IMR-90 (cell line): ENCODE results near the gene LRRTM4. TPM values are rescaled to one million over a fixed set of nuclear protein-coding genes. Genes with fewer than 3 reads are reported as not detected.

ENCODE experiments used
- ATAC-seq: fragments of 200-7000 bp; cut with Tn5 transposase; 2 replicates; pipeline ENCODE4 v1.9.1; 2020; ENCODE audit warnings: low read depth, mild to moderate bottlenecking, moderate library complexity
- BruUV-seq: library from RNA; stranded (reverse); fragments of 400-500 nt; replicated peaks from 2 replicates; lab custom pipeline; 2021; lab: Mats Ljungman, UMichigan
- CTCF ChIA-PET: fragments of 300-600 bp; formaldehyde crosslinking; extraction: SDS; loops from one replicate; lab custom pipeline; 2021; ENCODE audit warnings: antibody characterized with exemption; lab: Yijun Ruan, JAX
- POLR2A ChIA-PET: fragments of 300-600 bp; sonication (Branson Sonifier 250); formaldehyde crosslinking; loops from one replicate; lab custom pipeline; 2022; ENCODE audit warnings: antibody characterized with exemption; ENCODE audit not compliant: unreplicated experiment; lab: Charles Lee
- DNase-seq: peaks from one replicate; pipeline ENCODE4 v3.0.0; 2013
- H2AFZ ChIP-seq: replicated peaks from 2 replicates; pipeline ENCODE3; 2013; ENCODE audit warnings: low read length, mild to moderate bottlenecking; ENCODE audit not compliant: poor library complexity
- H2AK5ac ChIP-seq: 2 replicates; pipeline ENCODE4 v1.6.1; 2013; ENCODE audit warnings: low read depth, low read length, inconsistent platforms
- H2AK9ac ChIP-seq: replicated peaks from 2 replicates; pipeline ENCODE3; 2013; ENCODE audit warnings: mild to moderate bottlenecking, low read depth, low read length, moderate library complexity; ENCODE audit not compliant: poor library complexity
- H2BK120ac ChIP-seq: 2 replicates; pipeline ENCODE4 v1.6.1; 2013; ENCODE audit warnings: low read depth, low read length, inconsistent platforms
- H2BK15ac ChIP-seq: 3 replicates; pipeline ENCODE4 v1.6.1; 2013; ENCODE audit warnings: low read depth, low read length, inconsistent platforms
- H2BK20ac ChIP-seq: 2 replicates; pipeline ENCODE4 v1.6.1; 2013; ENCODE audit warnings: low read depth, mild to moderate bottlenecking, inconsistent platforms, low read length, moderate library complexity
- H2BK5ac ChIP-seq: 2 replicates; pipeline ENCODE4 v1.6.1; 2013; ENCODE audit warnings: mild to moderate bottlenecking, low read depth, low read length, inconsistent platforms; ENCODE audit not compliant: poor library complexity, severe bottlenecking
- H3K14ac ChIP-seq: replicated peaks from 2 replicates; pipeline ENCODE4 v1.6.1; 2013; ENCODE audit warnings: low read depth, low read length, inconsistent platforms
- H3K18ac ChIP-seq: 2 replicates; pipeline ENCODE4 v1.6.1; 2013; ENCODE audit warnings: low read depth, low read length, control low read depth
- H3K23ac ChIP-seq: 2 replicates; pipeline ENCODE4 v1.6.1; 2013; ENCODE audit warnings: low read depth, low read length, inconsistent platforms
- H3K27ac ChIP-seq: 2 replicates; pipeline ENCODE4 v1.5.1; 2013; ENCODE audit warnings: mild to moderate bottlenecking, control low read depth, low read length; ENCODE audit not compliant: insufficient read depth
- H3K27me3 ChIP-seq: 2 replicates; pipeline ENCODE4 v1.6.1; 2013; ENCODE audit warnings: low read length; ENCODE audit not compliant: control insufficient read depth, insufficient read depth
- H3K36me3 ChIP-seq: 2 replicates; pipeline ENCODE4 v1.6.1; 2013; ENCODE audit warnings: low read length, mixed read lengths; ENCODE audit not compliant: control insufficient read depth, insufficient read depth
- H3K4ac ChIP-seq: 2 replicates; pipeline ENCODE4 v1.6.1; 2013; ENCODE audit warnings: low read depth, low read length, inconsistent platforms
- H3K4me1 ChIP-seq: 2 replicates; pipeline ENCODE4 v1.6.1; 2013; ENCODE audit warnings: low read length, mixed read lengths; ENCODE audit not compliant: control insufficient read depth, insufficient read depth
- H3K4me2 ChIP-seq: 2 replicates; pipeline ENCODE4 v1.6.1; 2013; ENCODE audit warnings: low read depth, mild to moderate bottlenecking, control low read depth, low read length, moderate library complexity
- H3K4me3 ChIP-seq: 2 replicates; pipeline ENCODE4 v1.5.1; 2013; ENCODE audit warnings: low read depth, mild to moderate bottlenecking, control low read depth, low read length, moderate library complexity; ENCODE audit not compliant: insufficient read depth
- H3K56ac ChIP-seq: 2 replicates; pipeline ENCODE4 v1.6.1; 2013; ENCODE audit warnings: low read length, inconsistent platforms; ENCODE audit not compliant: insufficient read depth; ENCODE audit errors: extremely low read depth
- H3K79me1 ChIP-seq, 2 experiments: 2 replicates each; pipeline ENCODE4 v1.6.1; 2013; ENCODE audit warnings: low read length in 2 of 2, inconsistent platforms in 1 of 2, low read depth in 1 of 2
- H3K9ac ChIP-seq: 2 replicates; pipeline ENCODE4 v1.6.1; 2013; ENCODE audit warnings: low read depth, low read length, control low read depth
- H3K9me1 ChIP-seq: 2 replicates; pipeline ENCODE4 v1.6.1; 2013; ENCODE audit warnings: low read length, inconsistent platforms; ENCODE audit not compliant: insufficient read depth
- H3K9me3 ChIP-seq: 2 replicates; pipeline ENCODE4 v1.6.1; 2013; ENCODE audit warnings: low read length; ENCODE audit not compliant: control insufficient read depth, insufficient read depth
- H4K20me1 ChIP-seq: 2 replicates; pipeline ENCODE4 v1.6.1; 2013; ENCODE audit warnings: low read length, inconsistent platforms; ENCODE audit not compliant: insufficient read depth
- H4K5ac ChIP-seq: 2 replicates; pipeline ENCODE4 v1.6.1; 2013; ENCODE audit warnings: mild to moderate bottlenecking, low read depth, low read length, control low read depth
- H4K8ac ChIP-seq, 2 experiments: 2 replicates each; pipeline ENCODE4 v1.6.1; 2013; ENCODE audit warnings: low read depth in 2 of 2, low read length in 2 of 2, control low read depth in 1 of 2, inconsistent platforms in 1 of 2
- H4K91ac ChIP-seq: 2 replicates; pipeline ENCODE4 v1.6.1; 2013; ENCODE audit warnings: low read depth, low read length, inconsistent platforms; ENCODE audit not compliant: insufficient read depth
- BHLHE40 ChIP-seq: fragments of 150-350 bp; IDR thresholded peaks from 2 replicates; pipeline ENCODE4 v1.6.1; 2016; ENCODE audit warnings: mild to moderate bottlenecking, low read depth, low read length
- CHD1 ChIP-seq: IDR thresholded peaks from 2 replicates; pipeline ENCODE4 v1.6.1; 2012; ENCODE audit warnings: low read depth, low read length, improper control_type of control experiment
- NFE2L2 ChIP-seq: fragments of 150-350 bp; IDR thresholded peaks from 2 replicates; pipeline ENCODE4 v1.6.1; 2016; ENCODE audit warnings: low read depth, mild to moderate bottlenecking, low read length
- WGBS, 2 experiments: methylation state at CpG; one replicate each; pipeline versions ENCODE4 v1.1.5 to v1.1.7; 2013; ENCODE audit warnings: missing lambda C conversion rate in 2 of 2; ENCODE audit not compliant: insufficient read length in 1 of 2; ENCODE audit errors: extremely low coverage in 2 of 2; 5-methylcytosine and 5-hydroxymethylcytosine counted together
- dilution Hi-C: fragments of 300-500 bp; cut with HindIII; formaldehyde crosslinking; loops from one replicate; pipeline ENCODE4 v1.14.3; 2018; ENCODE audit warnings: low sequenced_read_pairs; ENCODE audit not compliant: unreplicated experiment
- in situ Hi-C: fragments of 300-500 bp; cut with MboI; formaldehyde crosslinking; loops from 3 replicates; pipeline ENCODE4 v1.14.3; 2019; ENCODE audit warnings: low sequenced_read_pairs, inconsistent platforms, mixed read lengths
- intact Hi-C: fragments of 100-400 bp; cut with micrococcal nuclease; formaldehyde crosslinking; loops from 2 replicates; pipeline ENCODE4 v1.10.0; 2022
- polyA plus RNA-seq, 3 experiments: library from polyadenylated mRNA; depleted of rRNA; stranded (reverse); fragments of >200 nt; gene quantifications; 2 replicates each; pipeline ENCODE4 v1.2.3, GENCODE V29; 2012; ENCODE audit warnings: low replicate concordance in 1 of 3
- total RNA-seq: library from RNA; depleted of rRNA; stranded (reverse); fragments of >200 nt; gene quantifications from 2 replicates; pipeline ENCODE4 v1.2.3, GENCODE V29; 2012
- TF ChIP-seq, protein P1 (sequence below): fragments of 150-350 bp; IDR thresholded peaks from 2 replicates; pipeline ENCODE4 v1.6.1; 2017; ENCODE audit warnings: mild to moderate bottlenecking, antibody characterized with exemption, low read length, low read depth

LRRTM4 gene
- total and polyA plus RNA-seq, 2 of the 4 experiments (the other 2 are of a cell fraction), result not detected

DNA sequence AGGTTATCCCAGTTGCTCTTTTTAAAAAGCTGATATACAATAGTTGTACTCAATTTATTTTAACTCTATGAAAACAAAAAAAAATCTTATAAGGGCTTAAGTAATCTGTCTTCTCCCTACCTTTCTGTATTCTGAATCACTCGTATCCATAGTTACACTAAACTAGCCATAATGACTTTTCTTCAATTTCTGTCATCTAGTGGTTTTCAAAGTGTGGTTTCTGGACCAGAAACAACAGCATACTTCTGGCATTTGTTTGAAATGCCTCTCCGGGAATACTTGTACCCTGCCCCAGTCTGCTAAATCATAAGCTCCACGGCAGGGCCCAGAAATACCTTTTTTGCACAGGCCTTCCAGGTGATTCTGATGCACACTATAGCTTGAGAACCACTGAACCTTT, 253.6 kb downstream of the LRRTM4 start:
- TF ChIP-seq BHLHE40 (no peak), NFE2L2 (no peak), CHD1 (no peak)
- TF ChIP-seq, protein P1, sequence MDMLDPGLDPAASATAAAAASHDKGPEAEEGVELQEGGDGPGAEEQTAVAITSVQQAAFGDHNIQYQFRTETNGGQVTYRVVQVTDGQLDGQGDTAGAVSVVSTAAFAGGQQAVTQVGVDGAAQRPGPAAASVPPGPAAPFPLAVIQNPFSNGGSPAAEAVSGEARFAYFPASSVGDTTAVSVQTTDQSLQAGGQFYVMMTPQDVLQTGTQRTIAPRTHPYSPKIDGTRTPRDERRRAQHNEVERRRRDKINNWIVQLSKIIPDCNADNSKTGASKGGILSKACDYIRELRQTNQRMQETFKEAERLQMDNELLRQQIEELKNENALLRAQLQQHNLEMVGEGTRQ, result no peak
- Histone ChIP-seq H2BK5ac (no peak overlapping the region), H4K5ac (no peak overlapping the region), H3K4ac (no peak overlapping the region), H3K9me1 (no peaks in the 10 kb centered on the region), H3K56ac (no peak overlapping the region), H2BK20ac (no peak overlapping the region), H3K9ac (no peak overlapping the region), H3K36me3 (no peaks in the 10 kb centered on the region), H2AK9ac (no peak overlapping the region), H2AK5ac (no peak overlapping the region), H3K27me3 (no peaks in the 10 kb centered on the region), H3K4me3 (no peak overlapping the region), H3K4me2 (no peak overlapping the region), H3K9me3 (peaks cover 4% of the 10 kb centered on the region; the same call in 1 of the 2 replicates), H2BK15ac (no peak overlapping the region), H3K79me1 (no peaks in the 10 kb centered on the region), H4K91ac (no peak overlapping the region), H3K23ac (no peak overlapping the region), H4K8ac (no peak overlapping the region), H4K20me1 (no peaks in the 10 kb centered on the region), H3K14ac (no peak overlapping the region), H2AFZ (no peak overlapping the region), H2BK120ac (no peak overlapping the region), H3K18ac (no peak overlapping the region), H3K4me1 (no peaks in the 10 kb centered on the region), H3K27ac (no peak overlapping the region)
- BruUV-seq, result no TSS peak
- no peak for ATAC-seq
- dilution Hi-C loops, result no loop called here
- in situ Hi-C loops, result no loop called here
- intact Hi-C loops, result no loop called here
- WGBS, 2 experiments, result 45% methylated on average over 2 of the region's 3 CpGs; no CpG with 5 or more reads in 1 of the 2 experiments
- ChIA-PET CTCF (no interaction called here), POLR2A (no interaction called here)
- DNase-seq, result no peak
